Lower leg skin (tissue), 3 donors: ENCODE measurements around the gene NELFB.

Experiments
- POLR2A ChIP-seq, 2 donors: fragments of 450-650 bp; IDR thresholded peaks; one replicate each; pipeline ENCODE4 v1.6.1; 2016 to 2017; ENCODE audit warnings: antibody characterized with exemption in 2 of 2, mild to moderate bottlenecking in 1 of 2, moderate library complexity in 1 of 2
- TF ChIP-seq, protein P1 (sequence below), 3 donors: fragments of 450-650 bp; IDR thresholded peaks; one replicate each; pipeline ENCODE4 v1.5.1; 2016; ENCODE audit warnings: antibody characterized with exemption in 3 of 3, mild to moderate bottlenecking in 3 of 3, moderate library complexity in 2 of 3

- TF ChIP-seq, protein P1, sequence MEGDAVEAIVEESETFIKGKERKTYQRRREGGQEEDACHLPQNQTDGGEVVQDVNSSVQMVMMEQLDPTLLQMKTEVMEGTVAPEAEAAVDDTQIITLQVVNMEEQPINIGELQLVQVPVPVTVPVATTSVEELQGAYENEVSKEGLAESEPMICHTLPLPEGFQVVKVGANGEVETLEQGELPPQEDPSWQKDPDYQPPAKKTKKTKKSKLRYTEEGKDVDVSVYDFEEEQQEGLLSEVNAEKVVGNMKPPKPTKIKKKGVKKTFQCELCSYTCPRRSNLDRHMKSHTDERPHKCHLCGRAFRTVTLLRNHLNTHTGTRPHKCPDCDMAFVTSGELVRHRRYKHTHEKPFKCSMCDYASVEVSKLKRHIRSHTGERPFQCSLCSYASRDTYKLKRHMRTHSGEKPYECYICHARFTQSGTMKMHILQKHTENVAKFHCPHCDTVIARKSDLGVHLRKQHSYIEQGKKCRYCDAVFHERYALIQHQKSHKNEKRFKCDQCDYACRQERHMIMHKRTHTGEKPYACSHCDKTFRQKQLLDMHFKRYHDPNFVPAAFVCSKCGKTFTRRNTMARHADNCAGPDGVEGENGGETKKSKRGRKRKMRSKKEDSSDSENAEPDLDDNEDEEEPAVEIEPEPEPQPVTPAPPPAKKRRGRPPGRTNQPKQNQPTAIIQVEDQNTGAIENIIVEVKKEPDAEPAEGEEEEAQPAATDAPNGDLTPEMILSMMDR (IDR thresholded peaks at IDR 0.05), result no peak
- no peak for TF ChIP-seq POLR2A (IDR thresholded peaks at IDR 0.05)
Measured at GRCh38 chr9:137247135-137247915, 7.8 kb upstream of the NELFB start.
